ENCODE data around the gene KLHL26.

- TF ChIP-seq CTCF (IDR thresholded peaks at IDR 0.05) (no peak), POLR2A (IDR thresholded peaks at IDR 0.05) (no peak)
Measured at GRCh38 chr19:18603255-18603957, 33.4 kb upstream of the KLHL26 start.

Measured in uterus (tissue), 2 donors.